ENCODE data around the gene RASA3.

- TF ChIP-seq EZH2 (IDR thresholded peaks at IDR 0.05; ENCODE audit: borderline replicate concordance, low read length), result no peak
- no peak for TF ChIP-seq CTCF (conservative IDR thresholded peaks at IDR 0.05 in 1 of 2, IDR thresholded peaks at IDR 0.05 in 1 of 2; ENCODE audit: extremely low read depth in 1 of 2, insufficient read depth in 1 of 2, low read depth in 1 of 2, low read length in 2 of 2)
These were observed 109.5 kb downstream of the RASA3 start for GRCh38 chr13:114022876-114023275.
